ENCODE measurements around the gene SPATA45. TPM values are rescaled to one million over a fixed set of nuclear protein-coding genes. Genes with fewer than 3 reads are reported as not detected.

Gene SPATA45
- total and polyA plus RNA-seq, 2 of the 13 experiments (the other 11 are each of a cell fraction or from before 2014, with no cell fraction given) = 0.17 to 0.64 TPM

- TF ChIP-seq, protein P1, sequence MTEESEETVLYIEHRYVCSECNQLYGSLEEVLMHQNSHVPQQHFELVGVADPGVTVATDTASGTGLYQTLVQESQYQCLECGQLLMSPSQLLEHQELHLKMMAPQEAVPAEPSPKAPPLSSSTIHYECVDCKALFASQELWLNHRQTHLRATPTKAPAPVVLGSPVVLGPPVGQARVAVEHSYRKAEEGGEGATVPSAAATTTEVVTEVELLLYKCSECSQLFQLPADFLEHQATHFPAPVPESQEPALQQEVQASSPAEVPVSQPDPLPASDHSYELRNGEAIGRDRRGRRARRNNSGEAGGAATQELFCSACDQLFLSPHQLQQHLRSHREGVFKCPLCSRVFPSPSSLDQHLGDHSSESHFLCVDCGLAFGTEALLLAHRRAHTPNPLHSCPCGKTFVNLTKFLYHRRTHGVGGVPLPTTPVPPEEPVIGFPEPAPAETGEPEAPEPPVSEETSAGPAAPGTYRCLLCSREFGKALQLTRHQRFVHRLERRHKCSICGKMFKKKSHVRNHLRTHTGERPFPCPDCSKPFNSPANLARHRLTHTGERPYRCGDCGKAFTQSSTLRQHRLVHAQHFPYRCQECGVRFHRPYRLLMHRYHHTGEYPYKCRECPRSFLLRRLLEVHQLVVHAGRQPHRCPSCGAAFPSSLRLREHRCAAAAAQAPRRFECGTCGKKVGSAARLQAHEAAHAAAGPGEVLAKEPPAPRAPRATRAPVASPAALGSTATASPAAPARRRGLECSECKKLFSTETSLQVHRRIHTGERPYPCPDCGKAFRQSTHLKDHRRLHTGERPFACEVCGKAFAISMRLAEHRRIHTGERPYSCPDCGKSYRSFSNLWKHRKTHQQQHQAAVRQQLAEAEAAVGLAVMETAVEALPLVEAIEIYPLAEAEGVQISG (CRISPR knock-in tag; IDR thresholded peaks at IDR 0.05) = peak; percentile 96
- TF ChIP-seq ZNF790 (CRISPR knock-in tag; IDR thresholded peaks at IDR 0.05; ENCODE audit: borderline replicate concordance) (peak; percentile 92; the same call in 1 of the 2 replicates), TIGD3 (CRISPR knock-in tag; IDR thresholded peaks at IDR 0.05; ENCODE audit: borderline replicate concordance) (0 out of 2 replicates have a peak, but pooled peaks have one; percentile 53), ARID4A (CRISPR knock-in tag; IDR thresholded peaks at IDR 0.05; ENCODE audit: borderline replicate concordance) (peak; percentile 97), ZNF264 (CRISPR knock-in tag; IDR thresholded peaks at IDR 0.05) (peak; percentile 94), MIXL1 (CRISPR knock-in tag; IDR thresholded peaks at IDR 0.05) (peak; percentile 86), ZNF556 (CRISPR knock-in tag; IDR thresholded peaks at IDR 0.05; ENCODE audit: borderline replicate concordance) (peak; percentile 99), RBAK (CRISPR knock-in tag; IDR thresholded peaks at IDR 0.05) (0 out of 2 replicates have a peak, but pooled peaks have one; percentile 16), ELF3 (CRISPR knock-in tag; IDR thresholded peaks at IDR 0.05) (peak; percentile 88), ARHGAP35 (CRISPR knock-in tag; IDR thresholded peaks at IDR 0.05; ENCODE audit: borderline replicate concordance) (peak; percentile 83; the same call in 1 of the 2 replicates), ZNF615 (CRISPR knock-in tag; IDR thresholded peaks at IDR 0.05; ENCODE audit: borderline replicate concordance) (peak; percentile 62; the same call in 1 of the 2 replicates), MXI1 (IDR thresholded peaks at IDR 0.05; ENCODE audit: borderline replicate concordance, low read depth, low read length) (peak; percentile 90), ZMYM2 (CRISPR knock-in tag; IDR thresholded peaks at IDR 0.05) (peak; percentile 73; the same call in 1 of the 2 replicates), ZNF597 (CRISPR knock-in tag; IDR thresholded peaks at IDR 0.05) (no peak), ZNF263 (CRISPR knock-in tag; IDR thresholded peaks at IDR 0.05) (peak; percentile 64; the same call in 1 of the 2 replicates), ZNF530 (CRISPR knock-in tag; IDR thresholded peaks at IDR 0.05; ENCODE audit: low read depth) (no peak), KDM5B (CRISPR knock-in tag; IDR thresholded peaks at IDR 0.05; ENCODE audit: borderline replicate concordance) (no peak; the same call in 1 of the 2 replicates), TSC22D2 (CRISPR knock-in tag; IDR thresholded peaks at IDR 0.05; ENCODE audit: borderline replicate concordance) (peak; percentile 83; the same call in 1 of the 2 replicates), THYN1 (CRISPR knock-in tag; IDR thresholded peaks at IDR 0.05; ENCODE audit: borderline replicate concordance, low read depth) (no peak)
Observed at GRCh38 chr1:212791676-212792395, 55.6 kb downstream of the SPATA45 start, which contains the start of the genes NSL1 and TATDN3 (continued).

Data from HepG2 (cell line).